ENCODE data around the gene SLC30A2. TPM values are rescaled to one million over a fixed set of nuclear protein-coding genes. Genes with fewer than 3 reads are reported as not detected.

The SLC30A2 gene
- total RNA-seq, 1 donor: not detected

- DNase-seq (ENCODE audit: low read depth): no peak
- H3K4me3 ChIP-seq (ENCODE audit: low read depth, low read length): no peak overlapping the region
- TF ChIP-seq, protein P1, sequence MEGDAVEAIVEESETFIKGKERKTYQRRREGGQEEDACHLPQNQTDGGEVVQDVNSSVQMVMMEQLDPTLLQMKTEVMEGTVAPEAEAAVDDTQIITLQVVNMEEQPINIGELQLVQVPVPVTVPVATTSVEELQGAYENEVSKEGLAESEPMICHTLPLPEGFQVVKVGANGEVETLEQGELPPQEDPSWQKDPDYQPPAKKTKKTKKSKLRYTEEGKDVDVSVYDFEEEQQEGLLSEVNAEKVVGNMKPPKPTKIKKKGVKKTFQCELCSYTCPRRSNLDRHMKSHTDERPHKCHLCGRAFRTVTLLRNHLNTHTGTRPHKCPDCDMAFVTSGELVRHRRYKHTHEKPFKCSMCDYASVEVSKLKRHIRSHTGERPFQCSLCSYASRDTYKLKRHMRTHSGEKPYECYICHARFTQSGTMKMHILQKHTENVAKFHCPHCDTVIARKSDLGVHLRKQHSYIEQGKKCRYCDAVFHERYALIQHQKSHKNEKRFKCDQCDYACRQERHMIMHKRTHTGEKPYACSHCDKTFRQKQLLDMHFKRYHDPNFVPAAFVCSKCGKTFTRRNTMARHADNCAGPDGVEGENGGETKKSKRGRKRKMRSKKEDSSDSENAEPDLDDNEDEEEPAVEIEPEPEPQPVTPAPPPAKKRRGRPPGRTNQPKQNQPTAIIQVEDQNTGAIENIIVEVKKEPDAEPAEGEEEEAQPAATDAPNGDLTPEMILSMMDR (IDR thresholded peaks at IDR 0.05; ENCODE audit: insufficient read depth, low read depth, low read length): no peak
These were observed 15.1 kb upstream of the SLC30A2 start for GRCh38 chr1:26060832-26061574.

DNA sequence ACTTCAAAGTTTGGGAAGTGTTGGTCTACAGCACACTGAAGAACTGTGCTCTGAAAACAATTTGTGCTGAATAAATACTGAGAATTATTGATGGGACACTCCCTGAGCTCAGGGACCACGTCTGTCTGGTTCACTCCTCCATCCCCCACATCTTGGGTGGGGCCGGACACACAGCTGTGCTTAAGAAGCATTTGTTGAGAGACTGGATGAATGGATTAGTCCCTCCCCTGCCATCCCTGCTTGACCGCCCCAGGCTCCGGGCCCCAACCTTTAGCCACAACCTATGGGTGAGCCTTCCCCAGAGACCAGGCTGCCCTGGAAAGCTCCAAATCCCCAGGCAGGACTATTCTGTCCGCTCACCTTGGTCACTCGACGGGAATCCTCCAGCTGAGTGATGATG is 14.0 kb upstream of the SLC30A2 start:
- H3K4me3 ChIP-seq (ENCODE audit: low read depth, low read length): no peak overlapping the region
- no peak for DNase-seq (ENCODE audit: low read depth)
- TF ChIP-seq, protein P1 (IDR thresholded peaks at IDR 0.05; ENCODE audit: insufficient read depth, low read depth, low read length): no peak

- no peak overlapping the region for H3K4me3 ChIP-seq (ENCODE audit: low read depth, low read length)
- no peak for DNase-seq (ENCODE audit: low read depth)
- TF ChIP-seq, protein P1 (IDR thresholded peaks at IDR 0.05; ENCODE audit: insufficient read depth, low read depth, low read length): no peak
These were observed 12.2 kb upstream of the SLC30A2 start for GRCh38 chr1:26058052-26058595.

- TF ChIP-seq, protein P1 (IDR thresholded peaks at IDR 0.05; ENCODE audit: insufficient read depth, low read depth, low read length): no peak
- H3K4me3 ChIP-seq (ENCODE audit: low read depth, low read length): no peak overlapping the region
- no peak for DNase-seq (ENCODE audit: low read depth)
These were observed 11.3 kb upstream of the SLC30A2 start for GRCh38 chr1:26057189-26057588.

DNA sequence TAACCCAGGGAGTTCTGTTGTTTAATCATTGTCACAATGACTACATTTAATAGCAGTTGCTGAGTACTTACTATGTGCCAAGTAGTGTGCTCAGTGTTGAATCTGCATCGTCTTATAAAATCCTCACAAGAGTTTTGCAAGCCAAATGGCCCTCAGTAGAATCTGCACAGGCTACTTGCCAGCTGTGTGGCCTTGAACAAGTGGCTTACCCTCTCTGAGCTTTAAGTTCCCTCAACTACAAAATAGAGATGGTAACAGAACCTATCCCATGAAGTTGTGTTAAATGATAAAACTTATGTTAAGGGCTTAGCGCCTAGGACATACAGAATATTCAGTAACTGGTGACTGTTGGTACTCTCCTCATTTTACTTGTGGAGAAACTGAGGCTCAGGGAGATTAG is 9.1 kb upstream of the SLC30A2 start:
- DNase-seq (ENCODE audit: low read depth): no peak
- TF ChIP-seq, protein P1 (IDR thresholded peaks at IDR 0.05; ENCODE audit: insufficient read depth, low read depth, low read length): no peak
- H3K4me3 ChIP-seq (ENCODE audit: low read depth, low read length): no peak overlapping the region

- H3K4me3 ChIP-seq (ENCODE audit: low read depth, low read length): no peak overlapping the region
- no peak for DNase-seq (ENCODE audit: low read depth)
- TF ChIP-seq, protein P1 (IDR thresholded peaks at IDR 0.05; ENCODE audit: insufficient read depth, low read depth, low read length): no peak
These were observed 8.0 kb upstream of the SLC30A2 start for GRCh38 chr1:26053718-26054560.

Data from fibroblast of villous mesenchyme (primary cell).